HG02973 (cell line): ENCODE data around the gene MIAT.

Source experiments
- ATAC-seq: cut with Tn5 transposase; IDR thresholded peaks from one replicate; pipeline ENCODE4 v1.9.1; 2021; ENCODE audit warnings: moderate library complexity; ENCODE audit not compliant: unreplicated experiment

The MIAT gene

DNA sequence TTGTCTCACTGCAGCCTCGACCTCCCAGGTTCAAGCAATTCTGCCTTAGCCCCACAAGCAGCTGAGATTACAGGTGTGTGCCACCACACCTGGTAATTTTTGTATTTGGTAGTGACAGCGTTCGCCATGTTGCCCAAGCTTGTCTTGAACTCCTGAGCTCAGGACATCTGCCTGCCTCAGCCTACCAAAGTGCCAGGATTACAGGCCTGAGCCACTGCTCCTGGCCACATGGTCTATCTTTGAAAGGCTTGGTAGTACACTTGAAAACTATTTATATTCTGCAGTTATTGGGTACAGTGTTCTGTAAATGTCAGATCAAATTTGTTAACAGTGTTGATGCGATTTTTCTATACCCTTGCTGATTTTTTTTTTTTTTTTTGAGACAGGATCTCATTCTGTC lies 26.1 kb upstream of the MIAT start:
- ATAC-seq = no peak

- ATAC-seq = no peak
Observed at GRCh38 chr22:26632422-26633155, 24.8 kb upstream of the MIAT start.

DNA sequence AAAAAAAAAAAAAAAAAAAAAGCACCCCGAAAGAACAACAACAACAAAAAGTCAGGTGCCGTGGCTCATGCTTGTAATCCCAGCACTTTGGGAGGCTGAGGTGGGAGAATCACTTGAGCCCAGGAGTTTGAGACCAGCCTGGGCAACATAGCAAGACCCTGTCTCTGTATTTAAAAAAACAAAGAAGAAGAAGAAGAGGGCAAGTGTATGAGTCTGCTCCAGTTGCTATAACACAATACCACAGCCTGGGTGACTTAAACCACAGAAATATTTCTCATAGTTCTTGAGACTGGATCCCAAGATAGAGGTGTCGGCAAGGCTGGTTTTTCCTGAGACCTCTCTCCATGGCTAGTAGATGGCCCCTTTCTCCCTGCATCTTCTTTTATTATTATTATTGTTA lies 23.2 kb upstream of the MIAT start:
- no peak for ATAC-seq

DNA sequence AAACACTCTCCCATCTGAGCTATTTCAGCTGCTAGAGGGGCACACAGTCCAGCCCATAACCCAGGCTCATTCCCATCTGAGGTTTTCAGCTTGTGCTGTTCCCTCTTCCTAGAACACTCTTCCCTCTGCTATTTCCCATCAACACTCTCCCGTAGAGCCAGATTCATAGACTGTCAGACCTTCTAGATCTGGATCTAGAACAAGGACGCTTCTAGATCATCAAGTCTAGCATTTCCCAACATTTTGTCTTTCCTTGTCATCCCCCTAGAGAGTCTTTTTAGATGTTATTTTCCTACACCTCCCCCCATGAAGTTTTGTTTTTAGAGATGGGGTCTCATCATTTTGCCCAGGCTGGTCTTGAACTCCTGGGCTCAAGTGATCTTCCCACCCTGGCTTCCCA lies 22.3 kb upstream of the MIAT start:
- ATAC-seq = no peak

GRCh38 chr22:26636296-26636695 lies 21.1 kb upstream of the MIAT start:
- ATAC-seq = no peak

DNA sequence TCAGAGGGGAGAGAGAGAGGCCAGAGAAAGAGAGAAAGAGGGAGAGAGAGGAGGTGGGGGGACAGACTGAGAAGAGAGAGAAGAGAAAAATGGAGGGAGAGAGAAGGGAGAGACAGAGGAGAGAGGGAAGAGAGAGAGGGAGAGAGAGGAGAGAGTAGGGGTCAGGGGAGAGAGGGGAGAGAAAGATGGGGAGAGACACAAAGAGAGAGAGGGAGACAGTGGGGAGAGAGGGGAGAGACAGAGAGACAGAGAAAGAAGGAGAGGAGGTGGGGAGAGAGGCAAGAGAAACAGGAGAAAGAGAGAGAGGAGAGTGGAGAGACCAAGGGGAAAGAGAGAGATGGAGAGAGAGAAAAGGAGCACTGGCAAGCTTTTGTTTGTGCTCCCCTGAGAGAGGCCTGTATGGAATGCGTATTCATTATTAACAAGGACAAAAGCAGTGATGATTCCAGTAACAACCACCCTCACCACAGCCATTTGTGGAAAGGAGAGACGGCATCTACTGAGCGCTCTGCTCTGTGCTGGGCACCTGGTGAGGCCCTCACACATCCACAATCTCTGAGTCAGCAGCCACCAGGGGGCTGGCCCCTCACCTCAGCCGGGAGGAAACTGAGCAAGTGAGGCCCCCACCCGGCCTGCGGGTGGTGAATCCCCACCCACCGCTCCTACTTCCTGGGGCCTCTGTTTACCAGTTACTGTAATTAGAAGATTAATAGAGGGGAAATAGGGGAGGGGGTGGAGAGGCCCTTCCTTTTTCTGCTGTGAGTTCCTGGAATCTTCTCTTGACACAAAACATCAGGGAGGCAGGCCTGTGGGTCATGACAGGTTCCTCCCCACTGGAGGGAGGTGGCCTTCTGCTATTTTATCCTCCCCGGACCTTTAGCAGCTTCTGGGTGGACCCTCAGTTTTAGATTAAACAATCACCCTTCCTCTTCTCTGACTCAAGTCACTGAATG lies 14.6 kb upstream of the MIAT start:
- ATAC-seq = no peak

- no peak for ATAC-seq
Observed at GRCh38 chr22:26643418-26644100, 13.8 kb upstream of the MIAT start.

DNA sequence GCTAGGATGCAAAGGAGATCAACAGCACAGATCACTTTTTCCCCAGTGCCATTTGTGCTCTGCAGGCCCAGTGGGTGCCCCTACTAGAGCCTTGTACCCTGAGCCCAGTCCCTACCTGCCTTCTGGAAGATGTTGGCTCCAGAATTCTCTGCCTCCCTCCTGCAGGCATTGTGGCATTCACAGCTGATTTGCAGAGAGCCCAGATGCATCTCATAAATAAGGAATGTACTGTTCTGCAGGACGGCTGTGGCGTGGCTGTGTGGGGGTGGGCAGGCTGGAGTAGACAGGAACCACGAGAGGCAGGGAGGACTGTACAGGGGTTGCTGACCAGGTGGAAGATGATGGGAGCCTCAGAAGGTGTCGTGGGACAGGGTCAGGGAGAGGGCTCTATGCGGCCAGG lies 11.2 kb upstream of the MIAT start:
- ATAC-seq = no peak

DNA sequence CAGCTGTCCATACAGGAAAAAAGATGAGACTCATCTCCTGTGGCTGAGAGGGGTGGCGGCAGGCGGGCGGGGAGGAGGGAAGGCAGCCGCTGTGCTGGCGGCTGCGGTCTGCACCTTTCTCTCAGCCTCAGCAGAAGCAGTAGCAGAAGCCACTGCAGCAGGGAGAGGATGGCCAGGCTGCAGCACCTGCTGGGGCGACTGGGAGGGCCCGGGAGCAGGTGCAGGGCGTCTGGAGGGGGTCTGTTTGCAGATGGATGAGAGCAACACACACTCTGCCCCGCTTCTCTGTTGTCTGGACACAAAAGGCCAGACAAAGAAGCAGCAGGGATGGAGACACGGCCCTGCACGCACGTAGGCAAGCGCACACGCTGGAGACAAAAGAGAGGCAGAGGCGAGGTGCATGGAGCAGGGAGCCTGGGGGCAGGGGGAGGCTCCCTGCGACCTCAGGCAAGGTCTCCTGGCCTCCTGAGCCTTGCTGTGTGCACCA lies 9.3 kb upstream of the MIAT start:
- no peak for ATAC-seq

DNA sequence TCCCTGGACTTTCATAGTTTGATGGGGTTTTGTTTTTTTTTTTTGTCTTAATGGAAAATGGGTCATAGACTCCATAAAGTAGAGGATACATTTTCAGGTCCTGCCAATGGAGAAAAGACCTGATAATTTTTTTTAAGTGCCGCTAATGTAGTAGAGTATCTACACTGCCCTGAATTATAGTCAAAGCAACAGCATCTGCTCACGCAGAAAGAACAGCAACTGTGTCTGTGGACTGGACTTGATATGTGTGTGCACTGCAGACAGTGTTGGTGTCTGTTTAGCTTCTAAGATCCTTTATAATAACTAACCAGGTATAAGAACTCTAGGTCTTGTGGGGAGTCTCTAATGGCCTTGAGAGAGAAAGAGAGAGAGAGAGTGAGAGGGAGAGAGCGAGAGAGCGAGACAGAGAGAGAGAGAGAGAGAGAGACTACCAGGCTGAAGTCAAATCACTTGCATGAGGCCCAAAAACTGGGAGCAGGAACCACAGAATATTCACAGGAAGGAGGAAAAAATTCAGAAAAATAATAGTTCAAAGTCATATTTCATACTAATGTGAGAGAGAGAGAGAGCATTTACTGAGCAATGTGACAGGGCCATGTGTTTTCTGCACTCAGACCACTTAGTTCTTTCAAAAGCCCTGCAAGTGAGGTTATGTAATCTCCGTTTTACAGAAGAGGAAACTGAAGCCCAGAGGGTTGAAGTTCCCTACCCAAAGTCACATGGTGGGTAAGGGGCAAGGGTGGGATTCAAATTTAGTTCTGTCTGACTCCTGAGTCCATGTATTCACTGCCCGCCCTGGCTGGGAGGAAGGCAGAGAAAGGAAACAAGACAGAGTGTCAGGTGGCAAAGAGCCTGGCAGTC lies 8.6 kb upstream of the MIAT start:
- no peak for ATAC-seq

GRCh38 chr22:26650722-26651421 lies 6.5 kb upstream of the MIAT start:
- ATAC-seq = no peak

GRCh38 chr22:26651815-26652214 lies 5.6 kb upstream of the MIAT start:
- no peak for ATAC-seq

DNA sequence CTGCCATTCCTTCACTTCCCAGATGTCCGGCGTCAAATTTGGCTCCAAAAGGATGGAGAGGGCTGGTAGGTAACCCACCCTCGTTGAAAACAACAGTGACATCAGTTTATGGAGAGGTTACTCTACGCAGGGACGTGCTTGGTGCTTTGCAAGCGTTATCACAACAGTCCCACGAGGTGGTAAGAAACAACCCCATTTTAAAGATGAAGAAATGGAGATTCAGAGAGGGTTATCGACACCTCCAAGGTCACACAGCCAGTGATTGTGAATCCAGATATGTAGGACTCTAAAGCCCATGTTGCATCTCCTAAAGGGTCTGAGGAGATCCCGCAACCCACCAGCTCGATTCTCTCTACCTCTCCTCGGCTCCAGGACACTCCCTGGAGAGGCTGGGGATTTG lies 773 bp downstream of the MIAT start:
- ATAC-seq = no peak

DNA sequence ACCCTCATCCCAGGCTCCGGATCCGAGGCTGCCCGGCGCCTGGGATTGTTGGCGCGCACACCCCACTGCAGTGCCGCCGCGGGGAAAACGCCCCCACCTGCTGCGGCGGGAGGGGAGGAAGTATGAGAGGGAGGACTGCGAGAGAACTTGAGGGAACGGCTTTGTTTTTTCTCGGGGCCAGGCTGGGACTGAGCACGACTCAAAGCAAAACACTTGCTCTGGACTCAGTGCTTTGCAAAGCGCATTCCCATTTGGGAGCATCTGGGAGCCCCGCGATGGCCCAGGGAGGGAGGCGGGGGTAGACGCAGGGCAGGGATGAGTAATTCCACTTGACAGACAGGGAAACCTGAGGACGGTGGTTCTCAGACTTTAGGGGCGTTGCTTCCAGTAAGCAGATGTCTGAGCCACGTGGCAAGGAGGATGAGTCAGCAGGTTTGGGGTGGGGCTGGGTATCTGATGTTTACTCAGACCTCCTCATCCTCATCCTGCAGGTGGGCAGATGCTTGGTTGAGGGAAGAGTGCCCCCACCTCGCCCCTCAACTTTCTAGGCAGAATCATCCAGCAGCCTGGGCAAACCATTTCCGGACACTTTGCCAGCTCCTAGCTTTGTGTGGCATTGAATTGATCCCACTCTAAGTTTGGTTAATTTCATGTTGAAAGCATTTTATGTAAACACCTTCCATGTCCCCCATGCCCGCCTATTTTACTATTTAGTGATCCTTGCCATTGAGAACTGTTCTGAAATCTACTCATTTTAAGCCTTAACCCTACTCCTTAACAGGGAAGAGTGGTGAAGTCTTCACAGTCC lies 1.5 kb downstream of the MIAT start:
- ATAC-seq = peak; percentile 60

DNA sequence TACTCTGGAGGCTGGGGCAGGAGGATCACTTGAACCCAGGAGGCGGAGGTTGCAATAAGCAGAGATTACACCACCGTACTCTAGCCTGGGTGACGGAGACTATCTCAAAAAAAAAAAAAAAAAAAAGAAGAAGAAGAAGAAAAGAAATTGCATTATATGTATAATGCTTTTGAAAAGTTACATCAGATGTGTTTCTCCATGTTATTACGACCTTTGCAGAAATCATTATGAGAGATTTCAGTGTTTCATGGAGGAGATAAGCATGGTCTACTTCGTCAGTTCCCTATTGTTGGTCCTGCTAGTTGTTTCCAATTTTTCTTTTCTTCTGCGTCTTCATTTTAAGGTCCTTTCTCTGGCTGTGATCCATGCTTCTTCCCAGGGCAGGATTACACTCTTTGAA lies 3.0 kb downstream of the MIAT start:
- ATAC-seq = no peak

DNA sequence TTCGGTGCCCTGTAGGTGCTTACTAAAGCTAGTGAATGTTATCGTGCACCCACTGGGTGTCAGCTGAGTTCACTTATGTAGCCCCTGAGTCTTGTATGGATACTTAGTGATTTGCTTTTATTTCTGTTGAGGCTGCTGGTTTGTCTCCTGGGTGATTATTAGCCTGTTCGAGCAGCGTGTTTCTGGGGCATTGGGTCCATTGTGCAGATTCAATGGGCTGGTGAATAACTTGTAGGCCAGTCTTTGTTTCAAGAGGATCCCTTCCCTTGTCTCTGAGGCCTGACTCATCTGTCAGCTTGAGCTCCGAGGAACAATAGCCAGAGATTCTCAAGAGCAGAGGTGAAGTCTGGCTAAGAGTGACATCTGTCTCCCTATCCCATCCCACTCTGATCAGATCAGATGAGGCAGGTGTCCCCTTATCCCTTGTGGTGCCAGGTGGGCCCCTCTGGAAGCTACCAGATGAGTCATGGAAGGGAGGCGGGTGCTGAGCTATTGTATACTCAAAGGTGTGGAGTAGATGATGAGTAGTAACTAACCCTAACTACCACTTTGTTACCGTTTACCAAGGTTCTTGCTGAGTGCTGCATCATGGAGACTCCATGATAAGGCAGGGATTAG lies 3.7 kb downstream of the MIAT start:
- no peak for ATAC-seq

DNA sequence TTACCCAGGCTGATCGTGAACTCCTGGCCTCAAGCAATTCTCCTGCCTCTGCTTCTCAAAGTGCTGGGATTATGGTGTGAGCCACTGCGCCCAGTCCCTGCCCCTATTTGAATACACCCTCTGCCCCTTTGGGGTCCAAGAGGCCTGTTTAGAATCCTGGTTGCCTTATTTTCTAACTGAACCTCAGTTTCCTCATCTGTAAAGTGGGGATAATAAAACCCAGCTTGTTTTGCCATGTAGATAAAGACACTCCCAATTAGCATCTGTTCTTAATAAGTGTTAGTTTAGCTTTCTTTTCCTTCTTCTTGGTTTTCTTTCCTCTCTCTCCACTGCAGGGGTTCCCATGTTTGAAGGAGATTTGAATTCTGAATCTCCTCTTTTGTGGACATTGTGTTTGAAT lies 4.8 kb downstream of the MIAT start:
- no peak for ATAC-seq

- ATAC-seq = no peak
Observed at GRCh38 chr22:26663374-26663923, 6.1 kb downstream of the MIAT start.
